GM21529 (cell line): ENCODE measurements around the gene MAGIX.
"Not testable (repeated sequence)": the region's sequence is repeated elsewhere in the genome, so short reads cannot be mapped to it uniquely, and the experiment has no call there.

Experiments
- ATAC-seq: cut with Tn5 transposase; IDR thresholded peaks from one replicate; pipeline ENCODE4 v1.9.1; 2021; ENCODE audit not compliant: unreplicated experiment

MAGIX gene

GRCh38 chrX:49162620-49163019 is at the start of gene MAGIX:
Gene MAGIX, plus strand, starts transcription at chrX:49162758. Its CDS starts 132 bp downstream, at chrX:49162890.
- ATAC-seq, result no peak

- ATAC-seq, result no peak
Measured at GRCh38 chrX:49116076-49116475, 46.5 kb upstream of the MAGIX start.

GRCh38 chrX:49116716-49117115 is 45.8 kb upstream of the MAGIX start:
- ATAC-seq, result no peak

- no peak for ATAC-seq
Measured at GRCh38 chrX:49117581-49117980, 45.0 kb upstream of the MAGIX start.

GRCh38 chrX:49120091-49120490 is 42.5 kb upstream of the MAGIX start:
- ATAC-seq, result no peak

GRCh38 chrX:49122499-49122898 is 40.1 kb upstream of the MAGIX start:
- ATAC-seq, result no peak

GRCh38 chrX:49127742-49128258 is 34.8 kb upstream of the MAGIX start:
- not testable (repeated sequence) for ATAC-seq

GRCh38 chrX:49129427-49129826 is 33.1 kb upstream of the MAGIX start:
- ATAC-seq, result no peak

GRCh38 chrX:49132275-49132674 is 30.3 kb upstream of the MAGIX start:
- not testable (repeated sequence) for ATAC-seq

GRCh38 chrX:49133759-49134158 is 28.8 kb upstream of the MAGIX start:
- no peak for ATAC-seq

GRCh38 chrX:49137492-49137891 is 25.1 kb upstream of the MAGIX start:
- ATAC-seq, result no peak

GRCh38 chrX:49139713-49140112 is 22.8 kb upstream of the MAGIX start:
- no peak for ATAC-seq

- not testable (repeated sequence) for ATAC-seq
Measured at GRCh38 chrX:49142264-49142663, 20.3 kb upstream of the MAGIX start.

GRCh38 chrX:49143154-49143553 is 19.4 kb upstream of the MAGIX start:
- not testable (repeated sequence) for ATAC-seq

GRCh38 chrX:49147282-49147681 is 15.3 kb upstream of the MAGIX start:
- no peak for ATAC-seq

GRCh38 chrX:49147936-49148335 is 14.6 kb upstream of the MAGIX start:
- ATAC-seq, result no peak

- ATAC-seq, result not testable (repeated sequence)
Measured at GRCh38 chrX:49148390-49149100, 14.0 kb upstream of the MAGIX start.

GRCh38 chrX:49149291-49149690 is 13.3 kb upstream of the MAGIX start:
- not testable (repeated sequence) for ATAC-seq

- ATAC-seq, result no peak
Measured at GRCh38 chrX:49153467-49153866, 9.1 kb upstream of the MAGIX start.

- ATAC-seq, result peak; percentile 9
Measured at GRCh38 chrX:49155243-49155899, 7.2 kb upstream of the MAGIX start.

GRCh38 chrX:49155900-49156837 is 6.4 kb upstream of the MAGIX start:
- peak; percentile 84 for ATAC-seq
